ENCODE results near the gene FRMD4A.
"Not testable (repeated sequence)": the region's sequence is repeated elsewhere in the genome, so short reads cannot be mapped to it uniquely, and the experiment has no call there.

Gene FRMD4A

GRCh38 chr10:13865758-13866491 lies 464.8 kb downstream of the FRMD4A start:
- DNase-seq: no peak

- DNase-seq: not testable (repeated sequence)
Observed at GRCh38 chr10:13865220-13865619, 465.5 kb downstream of the FRMD4A start.

DNA sequence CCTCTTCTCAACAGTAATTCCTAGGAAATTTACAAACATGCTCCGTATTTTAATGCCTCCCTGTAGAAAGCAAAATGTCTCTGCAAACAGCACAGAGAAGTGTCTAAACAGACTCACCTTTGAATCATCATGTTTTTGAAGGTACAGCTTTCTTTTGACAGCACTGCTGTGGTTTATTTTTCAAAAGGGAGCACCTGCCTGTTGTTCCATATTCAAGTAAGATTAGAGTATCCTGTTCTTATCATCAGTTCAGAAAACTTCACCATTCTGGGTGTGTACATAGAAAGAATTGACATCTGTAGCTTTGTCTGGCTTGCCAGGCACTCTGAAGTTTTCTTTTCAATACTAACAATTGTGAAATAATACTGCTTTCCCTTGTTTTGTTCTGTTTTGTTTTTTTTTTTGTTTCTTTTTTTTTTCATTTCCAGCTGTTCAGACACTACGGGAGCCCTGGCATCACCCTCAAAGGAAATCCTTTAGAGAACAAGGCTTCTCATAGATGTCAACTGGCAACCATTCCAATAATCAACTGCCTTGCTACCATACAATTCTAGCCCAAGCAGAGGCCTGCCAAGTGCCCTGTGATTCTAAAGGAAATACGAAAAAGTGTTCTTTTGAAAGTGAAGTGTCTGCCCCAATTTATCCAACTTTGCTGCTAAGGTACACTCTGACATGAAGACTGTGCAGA lies 468.0 kb downstream of the FRMD4A start:
- DNase-seq: no peak

- no peak for DNase-seq
Observed at GRCh38 chr10:13860886-13861285, 469.8 kb downstream of the FRMD4A start.

- DNase-seq: no peak
Observed at GRCh38 chr10:13859979-13860654, 470.6 kb downstream of the FRMD4A start.

DNA sequence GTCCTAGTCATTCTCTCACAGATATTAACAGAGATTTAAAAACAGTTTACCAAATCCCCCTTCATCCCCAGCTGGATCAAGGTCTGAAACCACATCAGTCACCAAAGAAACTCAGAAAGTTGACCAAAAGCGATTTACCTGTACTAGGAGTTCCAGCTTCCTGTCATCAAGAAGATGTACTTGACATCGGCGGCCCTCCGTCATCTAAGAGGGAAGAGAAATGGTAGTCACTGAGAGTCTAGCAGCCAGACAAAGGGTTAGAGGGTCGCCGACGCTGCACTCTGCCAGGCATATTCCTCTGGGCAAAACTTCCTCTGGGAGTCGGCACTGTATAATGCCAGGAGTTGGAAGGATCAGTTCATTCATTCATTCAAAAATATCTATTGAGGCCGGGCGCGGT lies 472.0 kb downstream of the FRMD4A start:
- DNase-seq: no peak

DNA sequence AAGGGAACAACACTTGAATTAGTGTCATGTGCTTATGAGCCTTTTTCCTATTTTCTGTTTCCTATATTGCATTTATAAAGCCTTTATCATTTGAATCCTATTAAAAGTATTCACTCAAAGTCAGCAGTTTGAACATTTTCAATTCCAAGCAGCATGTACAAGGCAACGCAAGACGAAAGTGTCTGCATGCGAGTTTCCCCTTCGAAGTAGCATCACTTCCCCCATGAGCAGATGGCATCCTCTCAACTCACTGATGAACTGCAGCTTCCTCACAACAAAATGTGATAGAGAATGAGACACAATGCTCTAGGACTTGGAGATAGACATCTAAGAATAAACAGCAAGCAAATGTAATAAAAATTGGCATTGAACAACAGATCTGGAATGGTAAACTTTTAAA lies 473.3 kb downstream of the FRMD4A start:
- DNase-seq: no peak

DNA sequence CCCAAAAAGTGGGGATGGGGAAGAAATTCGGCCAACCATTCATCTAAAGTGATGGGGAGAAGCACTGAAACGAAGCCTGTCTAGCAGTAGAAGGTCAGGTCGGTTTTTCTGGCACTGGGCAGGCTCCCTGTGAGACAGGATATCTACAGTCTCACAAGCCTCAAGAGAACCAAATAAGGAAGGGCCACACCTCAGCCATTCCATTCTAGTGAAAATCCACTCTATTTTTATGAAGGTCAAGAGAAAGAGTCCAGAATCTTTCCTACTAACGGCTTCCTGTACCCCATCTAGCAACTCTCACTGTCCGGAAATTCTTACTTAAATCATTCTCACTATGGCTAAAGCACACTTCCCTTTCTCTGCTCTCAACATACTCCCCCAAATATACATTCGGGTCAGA lies 476.9 kb downstream of the FRMD4A start:
- no peak for DNase-seq

- DNase-seq: no peak
Observed at GRCh38 chr10:13852872-13853271, 477.9 kb downstream of the FRMD4A start.

DNA sequence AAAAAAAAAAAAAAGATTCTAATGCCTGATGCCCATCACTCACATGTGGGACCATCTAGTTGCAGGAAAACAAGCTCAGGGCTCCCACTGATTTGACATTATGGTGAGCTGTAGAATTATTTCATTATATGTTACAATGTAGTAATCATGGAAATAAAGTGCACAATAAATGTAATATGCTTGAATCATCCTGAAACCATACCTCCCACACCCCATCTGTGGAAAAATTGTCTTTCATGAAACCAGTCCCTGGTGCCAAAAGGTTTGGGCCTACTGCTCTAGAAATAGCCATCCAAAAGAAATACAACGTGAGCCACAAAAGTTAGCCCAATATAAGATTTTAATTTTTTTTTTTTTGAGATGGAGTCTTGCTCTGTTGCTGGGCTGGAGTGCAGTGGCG lies 478.8 kb downstream of the FRMD4A start:
- no peak for DNase-seq

GRCh38 chr10:13848520-13849445 lies 481.9 kb downstream of the FRMD4A start:
- peak; percentile 68 for DNase-seq

- no peak for DNase-seq
Observed at GRCh38 chr10:13847201-13847631, 483.5 kb downstream of the FRMD4A start.

DNA sequence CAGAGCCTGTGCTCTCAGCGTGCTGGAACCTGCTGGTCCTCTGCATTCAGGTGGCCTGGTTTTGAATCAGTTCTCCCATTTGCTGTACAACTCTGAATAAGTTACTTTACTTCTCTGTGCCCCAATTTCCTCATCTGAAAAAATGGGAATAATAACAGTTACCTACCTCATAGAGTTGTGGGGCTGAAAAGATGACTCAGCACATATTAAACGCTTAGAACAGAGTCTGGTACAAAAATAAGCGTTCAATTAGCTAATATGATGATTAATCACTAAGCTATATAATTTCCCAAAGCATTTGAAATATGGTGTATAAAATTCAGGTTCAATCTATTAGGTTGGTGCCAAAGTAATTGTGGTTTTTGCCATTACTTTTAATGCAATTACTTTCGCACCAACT lies 484.8 kb downstream of the FRMD4A start:
- no peak for DNase-seq

- DNase-seq: no peak
Observed at GRCh38 chr10:13844651-13845050, 486.1 kb downstream of the FRMD4A start.

DNA sequence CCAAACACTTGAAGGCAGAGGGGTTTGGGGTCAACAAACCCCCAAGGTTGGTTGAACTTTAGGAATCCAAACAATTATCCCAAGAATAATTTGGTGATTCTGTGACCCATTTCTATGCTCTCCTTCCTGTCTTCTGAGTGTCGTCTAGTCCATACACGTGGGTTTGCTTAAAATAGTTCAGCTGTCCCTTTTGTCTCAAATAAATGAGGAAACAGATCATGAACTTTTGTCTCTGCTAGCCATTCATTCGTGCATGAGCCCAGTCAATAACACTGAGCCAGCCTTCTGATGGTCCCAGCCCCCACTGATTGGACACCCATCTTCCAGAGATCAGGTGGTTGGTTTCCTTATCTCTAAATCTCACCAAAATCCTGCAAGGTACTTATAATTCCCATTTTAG lies 488.6 kb downstream of the FRMD4A start:
- DNase-seq: no peak

DNA sequence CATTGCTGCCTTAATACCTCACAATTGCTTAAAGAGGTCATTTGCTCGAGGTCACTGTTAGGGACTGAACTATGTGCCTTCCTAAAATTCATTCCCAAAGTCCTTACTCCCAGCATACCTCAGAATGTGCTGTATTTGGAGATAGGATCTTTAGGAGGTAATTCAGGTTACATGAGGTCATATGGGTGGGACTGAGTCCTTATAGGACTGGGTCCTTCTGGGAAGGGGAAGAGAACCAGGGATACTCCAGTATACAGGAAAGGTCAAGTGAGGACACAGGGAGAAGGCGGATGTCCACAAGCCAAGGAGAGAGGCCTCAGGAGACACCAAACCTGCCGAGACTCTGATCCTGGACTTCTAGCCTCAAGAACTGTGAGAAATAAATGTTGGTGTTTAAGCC lies 490.7 kb downstream of the FRMD4A start:
- DNase-seq: no peak

DNA sequence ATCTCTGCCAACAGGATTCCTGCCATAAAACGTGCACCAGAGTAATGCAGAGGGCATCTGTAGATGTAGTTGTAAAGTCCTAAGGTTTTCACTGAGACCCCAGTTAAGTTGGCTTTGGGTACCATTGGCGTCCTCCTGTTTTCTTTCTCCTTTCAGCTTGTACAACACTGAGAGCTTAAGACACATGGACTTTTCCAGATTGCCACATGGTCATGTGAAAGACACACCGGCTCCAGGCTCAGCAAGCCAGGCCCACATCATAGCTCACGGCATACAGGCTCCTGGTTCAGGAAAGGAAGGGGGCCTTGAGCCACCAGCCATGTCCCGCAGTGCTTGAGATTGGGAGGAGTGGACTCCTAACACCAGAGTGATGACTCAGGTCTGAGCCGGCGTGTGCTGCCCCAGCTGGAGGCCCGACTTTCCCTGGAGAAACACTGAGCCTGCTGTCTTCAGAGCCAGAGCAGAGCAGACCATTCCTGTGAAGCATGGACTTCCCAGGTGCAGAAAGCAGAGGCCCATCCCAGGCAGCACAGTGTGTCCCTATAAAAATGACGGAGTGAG lies 491.2 kb downstream of the FRMD4A start:
- no peak for DNase-seq

- no peak for DNase-seq
Observed at GRCh38 chr10:13839030-13839429, 491.7 kb downstream of the FRMD4A start.

DNA sequence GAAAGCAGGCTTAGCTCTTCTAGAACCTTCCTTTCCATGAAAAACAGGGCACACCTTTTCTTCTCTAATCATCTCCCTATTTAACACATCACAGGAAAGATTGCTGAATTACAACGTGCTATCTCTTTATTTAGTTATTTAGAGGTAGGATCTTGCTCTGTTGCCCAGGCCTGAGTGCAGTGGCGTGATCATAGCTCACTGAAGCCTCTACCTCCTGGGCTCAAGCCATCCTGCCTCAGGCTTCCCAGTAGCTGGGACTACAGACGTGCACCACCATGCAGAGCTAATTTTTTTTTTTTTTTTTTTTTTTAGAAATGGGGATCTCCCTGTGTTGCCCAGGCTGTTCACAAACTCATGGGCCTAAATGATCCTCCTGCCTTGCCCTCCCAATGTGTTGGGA lies 492.8 kb downstream of the FRMD4A start:
- no peak for DNase-seq

GRCh38 chr10:13834581-13835286 lies 496.0 kb downstream of the FRMD4A start:
- DNase-seq: no peak

GRCh38 chr10:13831711-13832141 lies 499.0 kb downstream of the FRMD4A start:
- no peak for DNase-seq

DNA sequence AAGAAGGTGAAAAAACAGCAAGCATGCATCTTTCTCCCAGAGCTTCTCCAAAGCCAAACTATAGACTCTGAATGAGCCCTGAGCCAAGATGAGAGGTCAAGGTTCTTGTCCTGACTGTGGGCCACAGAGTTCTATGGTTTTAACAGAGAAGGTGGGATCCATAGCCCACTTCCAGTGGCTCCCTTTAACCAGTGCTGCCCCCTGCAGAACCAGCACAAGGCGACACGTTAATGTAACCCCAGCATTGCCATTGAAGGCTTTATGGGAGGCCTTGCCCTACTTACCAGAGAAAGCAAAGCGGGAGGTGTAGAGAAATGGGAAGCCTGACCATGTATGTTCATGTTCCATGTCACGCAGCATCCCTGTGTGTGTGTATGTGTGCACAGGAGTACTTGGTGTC lies 500.3 kb downstream of the FRMD4A start:
- no peak for DNase-seq

Measured in DMS 273 treated with DMSO at 0.1 percent for 48 hours (cell line).